ENCODE results near the gene TBX2. TPM values are rescaled to one million over a fixed set of nuclear protein-coding genes. Genes with fewer than 3 reads are reported as not detected.

TBX2 gene
- total RNA-seq, 1 experiment from 2014 or later = not detected

DNA sequence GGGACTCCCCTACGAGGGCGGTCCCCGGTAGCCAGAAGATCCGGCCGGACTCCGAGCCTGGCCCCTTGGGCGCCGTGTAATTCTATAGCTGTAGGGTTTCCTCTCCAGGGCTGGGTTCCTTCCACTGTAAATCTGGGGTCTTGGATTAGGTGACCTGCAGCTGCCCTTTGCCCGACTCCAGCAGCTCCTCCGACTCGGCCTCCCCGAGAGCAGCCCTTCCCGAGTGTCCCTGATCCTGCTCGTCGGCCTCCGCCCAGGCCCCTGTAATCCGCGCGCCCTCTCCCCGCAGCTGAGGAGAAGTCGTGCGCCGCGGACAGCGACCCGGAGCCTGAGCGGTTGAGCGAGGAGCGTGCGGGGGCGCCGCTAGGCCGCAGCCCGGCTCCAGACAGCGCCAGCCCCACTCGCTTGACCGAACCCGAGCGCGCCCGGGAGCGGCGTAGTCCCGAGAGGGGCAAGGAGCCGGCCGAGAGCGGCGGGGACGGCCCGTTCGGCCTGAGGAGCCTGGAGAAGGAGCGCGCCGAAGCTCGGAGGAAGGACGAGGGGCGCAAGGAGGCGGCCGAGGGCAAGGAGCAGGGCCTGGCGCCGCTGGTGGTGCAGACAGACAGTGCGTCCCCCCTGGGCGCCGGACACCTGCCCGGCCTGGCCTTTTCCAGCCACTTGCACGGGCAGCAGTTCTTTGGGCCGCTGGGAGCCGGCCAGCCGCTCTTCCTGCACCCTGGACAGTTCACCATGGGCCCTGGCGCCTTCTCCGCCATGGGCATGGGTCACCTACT, 5.5 kb downstream of the TBX2 start:
- Histone ChIP-seq H3K9me3 (ENCODE audit: control insufficient read depth, low read depth, low read length) (no peaks in the 10 kb centered on the region), H3T11ph (ENCODE audit: low read length) (no peak overlapping the region), H3K23ac (ENCODE audit: insufficient read length, low read depth, low read length) (no peak overlapping the region), H3K18ac (ENCODE audit: insufficient read length, low read depth, low read length) (no peak overlapping the region), H4K5ac (ENCODE audit: insufficient read length, low read depth, low read length) (no peak overlapping the region), H3K79me1 (ENCODE audit: insufficient read depth, low read depth, low read length, poor library complexity, severe bottlenecking) (no peaks in the 10 kb centered on the region), H2AFZ (ENCODE audit: low read length) (no peak overlapping the region), H3K9ac (ENCODE audit: extremely low read depth, insufficient read length, low read length) (no peak overlapping the region), H3K4me2 (ENCODE audit: insufficient read depth, insufficient read length, low read length) (peak overlapping the region; percentile 49), H2BK15ac (ENCODE audit: low read depth, low read length) (no peak overlapping the region), H2BK20ac (ENCODE audit: low read depth, low read length, poor library complexity, severe bottlenecking) (no peak overlapping the region), H3K4ac (ENCODE audit: low read depth, low read length) (no peak overlapping the region), H3K14ac (ENCODE audit: insufficient read depth, low read length) (no peak overlapping the region), H3K27ac (ENCODE audit: insufficient read length, low read depth, low read length) (no peak overlapping the region), H3K56ac (ENCODE audit: insufficient read length, low read depth, low read length) (no peak overlapping the region), H4K91ac (ENCODE audit: insufficient read length, low read depth, low read length) (no peak overlapping the region), H3K79me2 (ENCODE audit: insufficient read depth, low read length) (no peaks in the 10 kb centered on the region), H3K27me3 (ENCODE audit: insufficient read depth, low read length) (peaks cover 97% of the 10 kb centered on the region), H4K20me1 (ENCODE audit: control insufficient read depth, insufficient read depth, insufficient read length) (peaks cover 2% of the 10 kb centered on the region), H2BK5ac (ENCODE audit: insufficient read length, low read length) (no peak overlapping the region), H2AK5ac (ENCODE audit: insufficient read length, low read length) (no peak overlapping the region), H3K23me2 (ENCODE audit: insufficient read length, low read depth, low read length, poor library complexity, severe bottlenecking) (peaks cover 6% of the 10 kb centered on the region), H2BK12ac (ENCODE audit: insufficient read length, low read depth, low read length) (no peak overlapping the region), H3K4me1 (ENCODE audit: insufficient read depth, low read length) (no peaks in the 10 kb centered on the region), H2BK120ac (ENCODE audit: low read depth, low read length, poor library complexity, severe bottlenecking) (no peak overlapping the region), H4K8ac (replicated peaks; ENCODE audit: insufficient read length, low read depth, low read length) (no peak overlapping the region)
- no CpG with 5 or more reads among the region's 71 CpGs for WGBS (ENCODE audit: extremely low coverage, insufficient read length, low lambda C conversion rate)
- H3K4me3 Mint-ChIP-seq = peak overlapping the region; percentile 24 to 51; a peak in 3 of 5 replicates
- no peak overlapping the region for H3K27ac Mint-ChIP-seq
- no peaks in the 10 kb centered on the region for H3K36me3 Mint-ChIP-seq (ENCODE audit: insufficient read depth in 1 of 3, low read depth in 3 of 3)
- peak; percentile 62 for DNase-seq
- H3K27me3 Mint-ChIP-seq (ENCODE audit: low read depth) = peaks cover 98% of the 10 kb centered on the region
- peaks cover 16 to 25% of the 10 kb centered on the region in 2 experiments for H3K4me1 Mint-ChIP-seq
- TF ChIP-seq, protein P1, sequence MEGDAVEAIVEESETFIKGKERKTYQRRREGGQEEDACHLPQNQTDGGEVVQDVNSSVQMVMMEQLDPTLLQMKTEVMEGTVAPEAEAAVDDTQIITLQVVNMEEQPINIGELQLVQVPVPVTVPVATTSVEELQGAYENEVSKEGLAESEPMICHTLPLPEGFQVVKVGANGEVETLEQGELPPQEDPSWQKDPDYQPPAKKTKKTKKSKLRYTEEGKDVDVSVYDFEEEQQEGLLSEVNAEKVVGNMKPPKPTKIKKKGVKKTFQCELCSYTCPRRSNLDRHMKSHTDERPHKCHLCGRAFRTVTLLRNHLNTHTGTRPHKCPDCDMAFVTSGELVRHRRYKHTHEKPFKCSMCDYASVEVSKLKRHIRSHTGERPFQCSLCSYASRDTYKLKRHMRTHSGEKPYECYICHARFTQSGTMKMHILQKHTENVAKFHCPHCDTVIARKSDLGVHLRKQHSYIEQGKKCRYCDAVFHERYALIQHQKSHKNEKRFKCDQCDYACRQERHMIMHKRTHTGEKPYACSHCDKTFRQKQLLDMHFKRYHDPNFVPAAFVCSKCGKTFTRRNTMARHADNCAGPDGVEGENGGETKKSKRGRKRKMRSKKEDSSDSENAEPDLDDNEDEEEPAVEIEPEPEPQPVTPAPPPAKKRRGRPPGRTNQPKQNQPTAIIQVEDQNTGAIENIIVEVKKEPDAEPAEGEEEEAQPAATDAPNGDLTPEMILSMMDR (conservative IDR thresholded peaks at IDR 0.05) = no peak
- no peaks in the 10 kb centered on the region; a peak in 2 of 5 replicates for H3K9me3 Mint-ChIP-seq

Data from H9 (cell line).